SU-DHL-6 (cell line): ENCODE data around the gene DNAJC10.

ENCODE experiments used
- H2AFZ ChIP-seq: fragments of 200-600 bp; sonication (generic); 2 replicates; pipeline ENCODE4 v1.6.1; 2014; ENCODE audit warnings: low read depth, mild to moderate bottlenecking, moderate library complexity, mixed read lengths, antibody characterized with exemption, low read length; ENCODE audit not compliant: severe bottlenecking
- H3F3A ChIP-seq: fragments of 200-600 bp; shearing (Covaris generic); 2 replicates; pipeline ENCODE4 v1.6.0; 2016; ENCODE audit warnings: antibody characterized with exemption, mild to moderate bottlenecking; ENCODE audit not compliant: insufficient read depth
- H3K27ac ChIP-seq: fragments of 200-600 bp; sonication (generic); 2 replicates; pipeline ENCODE4 v1.5.1; 2016; ENCODE audit warnings: low read depth, mild to moderate bottlenecking, low read length, moderate library complexity, mixed read lengths
- H3K27me3 ChIP-seq: fragments of 200-600 bp; sonication (generic), shearing (Covaris generic); 2 replicates; pipeline ENCODE4 v1.6.0; 2014; ENCODE audit warnings: mild to moderate bottlenecking, low read length
- H3K36me3 ChIP-seq: fragments of 200-600 bp; sonication (generic); 2 replicates; pipeline ENCODE4 v1.6.1; 2014; ENCODE audit warnings: mild to moderate bottlenecking, low read length, mixed read lengths
- H3K4me2 ChIP-seq: fragments of 300-600, 200-600 bp; shearing (Covaris generic), sonication (generic); 2 replicates; pipeline ENCODE4 v1.6.0; 2014; ENCODE audit warnings: low read length, low read depth, mild to moderate bottlenecking; ENCODE audit not compliant: poor library complexity, severe bottlenecking
- H3K4me3 ChIP-seq: fragments of 200-600 bp; sonication (generic); 2 replicates; pipeline ENCODE4 v1.5.1; 2014; ENCODE audit warnings: antibody characterized with exemption, low read length, mild to moderate bottlenecking, mixed read lengths; ENCODE audit not compliant: insufficient read depth, poor library complexity, severe bottlenecking
- H3K79me2 ChIP-seq: fragments of 200-600 bp; sonication (generic); 2 replicates; pipeline ENCODE4 v1.6.1; 2014; ENCODE audit warnings: mild to moderate bottlenecking, low read length, moderate library complexity; ENCODE audit not compliant: insufficient read depth
- H3K9ac ChIP-seq: fragments of 200-600 bp; sonication (generic); 2 replicates; pipeline ENCODE4 v1.7.0; 2014; ENCODE audit warnings: mild to moderate bottlenecking, low read length
- H3K9me2 ChIP-seq: fragments of 200-600 bp; sonication (generic); replicated peaks from 2 replicates; pipeline ENCODE4 v1.6.1; 2014; ENCODE audit warnings: low read length; ENCODE audit not compliant: insufficient read depth
- H3K9me3 ChIP-seq: fragments of 200-600 bp; sonication (generic); 2 replicates; pipeline ENCODE4 v1.6.1; 2014; ENCODE audit warnings: low read length, mixed read lengths; ENCODE audit not compliant: insufficient read depth
- H4K20me1 ChIP-seq: fragments of 200-600 bp; sonication (generic); 2 replicates; pipeline ENCODE4 v1.6.1; 2014; ENCODE audit warnings: low read depth, mild to moderate bottlenecking, antibody characterized with exemption, low read length, moderate library complexity, mixed read lengths
- CTCF ChIP-seq: fragments of 200-600 bp; sonication (generic); IDR thresholded peaks from one replicate; pipeline ENCODE4 v1.5.1; 2017; ENCODE audit warnings: antibody characterized with exemption, mild to moderate bottlenecking, low read length, moderate library complexity; ENCODE audit not compliant: insufficient read depth, poor library complexity, severe bottlenecking
- EZH2phosphoT487 ChIP-seq: fragments of 200-600 bp; sonication (generic), shearing (Covaris generic); conservative IDR thresholded peaks from 2 replicates; pipeline ENCODE4 v1.6.1; 2018; ENCODE audit warnings: mild to moderate bottlenecking, antibody characterized with exemption, low read length, moderate library complexity, mixed read lengths

The DNAJC10 gene

GRCh38 chr2:182819412-182819811 is 103.4 kb downstream of the DNAJC10 start:
- H3K4me3 ChIP-seq, result no peak overlapping the region
- H3K9me3 ChIP-seq, result no peaks in the 10 kb centered on the region
- no peaks in the 10 kb centered on the region for H3K36me3 ChIP-seq
- no peaks in the 10 kb centered on the region for H3K27me3 ChIP-seq
- no peak overlapping the region for H3K4me2 ChIP-seq
- no peaks in the 10 kb centered on the region for H4K20me1 ChIP-seq
- H3K9ac ChIP-seq, result no peak overlapping the region
- no peaks in the 10 kb centered on the region for H3K79me2 ChIP-seq
- no peaks in the 10 kb centered on the region for H3F3A ChIP-seq
- no peaks in the 10 kb centered on the region for H3K9me2 ChIP-seq
- no peak overlapping the region for H2AFZ ChIP-seq
- no peak for TF ChIP-seq EZH2phosphoT487
- no peak for TF ChIP-seq CTCF
- H3K27ac ChIP-seq, result no peak overlapping the region

GRCh38 chr2:182821182-182821581 is 105.1 kb downstream of the DNAJC10 start:
- H3K9me3 ChIP-seq, result no peaks in the 10 kb centered on the region
- H3K9me2 ChIP-seq, result no peaks in the 10 kb centered on the region
- no peak overlapping the region for H3K4me3 ChIP-seq
- no peak overlapping the region for H3K9ac ChIP-seq
- no peak overlapping the region for H2AFZ ChIP-seq
- no peaks in the 10 kb centered on the region for H4K20me1 ChIP-seq
- H3K4me2 ChIP-seq, result no peak overlapping the region
- no peaks in the 10 kb centered on the region for H3K36me3 ChIP-seq
- TF ChIP-seq CTCF, result no peak
- no peak for TF ChIP-seq EZH2phosphoT487
- no peaks in the 10 kb centered on the region for H3K79me2 ChIP-seq
- H3K27me3 ChIP-seq, result no peaks in the 10 kb centered on the region
- no peaks in the 10 kb centered on the region for H3F3A ChIP-seq
- H3K27ac ChIP-seq, result no peak overlapping the region

DNA sequence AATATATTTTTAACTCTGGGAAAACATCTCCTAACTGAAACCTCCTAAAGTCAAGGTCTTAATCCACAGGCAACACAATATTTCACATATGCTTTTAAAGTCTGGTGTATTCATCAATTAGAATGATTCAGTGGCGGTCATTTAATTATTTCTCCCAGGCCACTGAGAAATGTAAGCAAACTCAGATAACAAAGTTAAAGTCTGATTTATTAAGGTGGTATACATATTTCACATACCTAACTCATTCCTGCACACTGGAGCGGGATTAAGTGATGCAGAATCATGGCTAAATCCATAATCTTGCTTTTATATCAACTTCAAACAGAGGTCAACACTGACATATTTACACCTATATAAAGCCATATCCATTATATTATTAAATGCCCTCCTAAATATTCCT is 106.7 kb downstream of the DNAJC10 start:
- no peak overlapping the region for H2AFZ ChIP-seq
- H3K9me2 ChIP-seq, result no peaks in the 10 kb centered on the region
- H3K27ac ChIP-seq, result no peak overlapping the region
- no peaks in the 10 kb centered on the region for H3K79me2 ChIP-seq
- H4K20me1 ChIP-seq, result no peaks in the 10 kb centered on the region
- H3K9ac ChIP-seq, result no peak overlapping the region
- H3K4me3 ChIP-seq, result no peak overlapping the region
- no peaks in the 10 kb centered on the region for H3F3A ChIP-seq
- H3K36me3 ChIP-seq, result no peaks in the 10 kb centered on the region
- H3K27me3 ChIP-seq, result no peaks in the 10 kb centered on the region
- no peak overlapping the region for H3K4me2 ChIP-seq
- no peaks in the 10 kb centered on the region for H3K9me3 ChIP-seq
- TF ChIP-seq CTCF (no peak), EZH2phosphoT487 (no peak)

GRCh38 chr2:182824056-182824766 is 108.2 kb downstream of the DNAJC10 start:
- Histone ChIP-seq H4K20me1 (no peaks in the 10 kb centered on the region), H3K4me2 (no peak overlapping the region), H3K27ac (no peak overlapping the region), H3K9ac (no peak overlapping the region), H3K4me3 (no peak overlapping the region), H3K36me3 (no peaks in the 10 kb centered on the region), H2AFZ (no peak overlapping the region), H3K27me3 (no peaks in the 10 kb centered on the region), H3K9me3 (no peaks in the 10 kb centered on the region), H3F3A (no peaks in the 10 kb centered on the region), H3K9me2 (no peaks in the 10 kb centered on the region), H3K79me2 (no peaks in the 10 kb centered on the region)
- TF ChIP-seq CTCF, result no peak
- no peak for TF ChIP-seq EZH2phosphoT487
